ENCODE results near the gene WIPF3. TPM values are rescaled to one million over a fixed set of nuclear protein-coding genes. Genes with fewer than 3 reads are reported as not detected.
"Not testable (repeated sequence)": the region's sequence is repeated elsewhere in the genome, so short reads cannot be mapped to it uniquely, and the experiment has no call there.

Gene WIPF3
- total RNA-seq, 1 donor, result not detected

- no peak for DNase-seq (ENCODE audit: low read depth)
These were observed 150.2 kb downstream of the WIPF3 start for GRCh38 chr7:29956487-29956836.

DNA sequence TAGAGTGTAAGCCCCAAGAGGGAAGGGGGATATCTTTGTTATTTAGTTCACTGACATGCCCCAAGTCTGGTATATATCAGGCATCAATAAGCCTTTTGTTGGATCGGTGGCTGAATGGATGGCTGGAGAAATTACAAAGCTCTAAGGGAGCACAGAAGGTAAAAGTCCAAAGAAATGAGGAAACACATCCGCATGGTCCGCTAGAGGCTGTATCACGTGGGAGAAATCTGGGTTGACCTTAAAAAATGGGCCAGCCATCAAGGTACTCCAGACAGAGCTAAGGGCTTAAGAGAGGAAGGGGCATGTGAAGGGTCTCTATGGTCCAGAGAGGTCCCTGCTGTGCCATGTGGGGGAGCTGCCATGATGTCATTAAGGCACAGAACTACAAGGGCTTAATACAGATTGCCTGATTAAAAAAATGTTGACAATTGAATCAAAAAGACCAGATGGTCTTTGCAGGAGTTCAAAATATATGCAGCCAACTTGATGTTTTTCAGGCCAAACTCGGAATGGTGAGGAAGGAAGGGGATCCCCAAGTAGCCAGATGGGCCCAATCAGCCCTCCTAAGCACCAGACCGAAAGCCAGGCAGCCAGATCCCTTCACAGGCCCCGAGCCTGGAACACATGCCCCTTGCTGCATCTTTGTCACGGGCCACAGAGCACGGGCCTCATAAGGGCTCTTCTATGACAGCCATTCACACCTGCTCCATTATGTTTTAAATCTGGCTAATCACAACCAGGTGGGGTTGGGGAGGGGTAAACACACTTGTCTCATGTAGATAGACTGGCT is 151.4 kb downstream of the WIPF3 start:
- H3K4me3 ChIP-seq (ENCODE audit: low read depth, low read length), result no peak overlapping the region
- DNase-seq (ENCODE audit: low read depth), result no peak
- TF ChIP-seq, protein P1, sequence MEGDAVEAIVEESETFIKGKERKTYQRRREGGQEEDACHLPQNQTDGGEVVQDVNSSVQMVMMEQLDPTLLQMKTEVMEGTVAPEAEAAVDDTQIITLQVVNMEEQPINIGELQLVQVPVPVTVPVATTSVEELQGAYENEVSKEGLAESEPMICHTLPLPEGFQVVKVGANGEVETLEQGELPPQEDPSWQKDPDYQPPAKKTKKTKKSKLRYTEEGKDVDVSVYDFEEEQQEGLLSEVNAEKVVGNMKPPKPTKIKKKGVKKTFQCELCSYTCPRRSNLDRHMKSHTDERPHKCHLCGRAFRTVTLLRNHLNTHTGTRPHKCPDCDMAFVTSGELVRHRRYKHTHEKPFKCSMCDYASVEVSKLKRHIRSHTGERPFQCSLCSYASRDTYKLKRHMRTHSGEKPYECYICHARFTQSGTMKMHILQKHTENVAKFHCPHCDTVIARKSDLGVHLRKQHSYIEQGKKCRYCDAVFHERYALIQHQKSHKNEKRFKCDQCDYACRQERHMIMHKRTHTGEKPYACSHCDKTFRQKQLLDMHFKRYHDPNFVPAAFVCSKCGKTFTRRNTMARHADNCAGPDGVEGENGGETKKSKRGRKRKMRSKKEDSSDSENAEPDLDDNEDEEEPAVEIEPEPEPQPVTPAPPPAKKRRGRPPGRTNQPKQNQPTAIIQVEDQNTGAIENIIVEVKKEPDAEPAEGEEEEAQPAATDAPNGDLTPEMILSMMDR (IDR thresholded peaks at IDR 0.05; ENCODE audit: insufficient read depth, low read length), result no peak

More at GRCh38 chr7:29956487-29956836, 150.2 kb downstream of the WIPF3 start:
- TF ChIP-seq, protein P1 (IDR thresholded peaks at IDR 0.05; ENCODE audit: insufficient read depth, low read length), result no peak
- no peak overlapping the region for H3K4me3 ChIP-seq (ENCODE audit: low read depth, low read length)

DNA sequence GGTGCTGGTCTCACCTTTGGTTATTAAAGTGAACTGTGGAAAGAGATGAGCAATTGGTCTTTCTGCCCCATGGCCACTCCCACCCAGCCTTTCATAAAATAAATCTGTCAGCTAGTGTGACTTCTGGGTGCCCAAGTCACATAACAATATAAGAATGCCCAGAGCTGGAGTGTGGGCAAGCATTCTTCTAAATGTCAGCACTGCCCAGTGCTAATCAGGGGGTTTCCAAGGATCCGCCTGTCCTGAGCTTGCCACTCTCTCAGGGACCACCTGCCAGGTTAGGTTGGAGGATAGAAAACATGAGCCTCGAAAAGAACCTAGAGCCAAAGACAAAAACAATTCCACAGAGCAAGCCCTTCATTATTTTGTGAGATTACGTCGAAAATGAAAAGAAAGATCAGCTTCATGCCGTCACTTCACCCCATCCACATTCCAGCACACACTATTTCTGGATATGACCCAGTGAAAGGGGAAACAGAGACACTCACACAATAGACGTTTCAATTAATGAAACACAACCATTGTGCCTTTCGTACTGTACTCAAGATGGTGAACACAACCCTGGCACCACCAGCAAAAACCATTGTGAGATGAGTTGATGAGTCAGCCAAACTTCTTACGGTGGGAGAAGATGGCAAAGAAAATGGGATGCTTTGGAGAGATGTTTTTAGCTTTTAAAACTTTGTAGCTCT is 152.5 kb downstream of the WIPF3 start:
- TF ChIP-seq, protein P1 (IDR thresholded peaks at IDR 0.05; ENCODE audit: insufficient read depth, low read length), result no peak
- no peak for DNase-seq (ENCODE audit: low read depth)
- H3K4me3 ChIP-seq (ENCODE audit: low read depth, low read length), result no peak overlapping the region

DNA sequence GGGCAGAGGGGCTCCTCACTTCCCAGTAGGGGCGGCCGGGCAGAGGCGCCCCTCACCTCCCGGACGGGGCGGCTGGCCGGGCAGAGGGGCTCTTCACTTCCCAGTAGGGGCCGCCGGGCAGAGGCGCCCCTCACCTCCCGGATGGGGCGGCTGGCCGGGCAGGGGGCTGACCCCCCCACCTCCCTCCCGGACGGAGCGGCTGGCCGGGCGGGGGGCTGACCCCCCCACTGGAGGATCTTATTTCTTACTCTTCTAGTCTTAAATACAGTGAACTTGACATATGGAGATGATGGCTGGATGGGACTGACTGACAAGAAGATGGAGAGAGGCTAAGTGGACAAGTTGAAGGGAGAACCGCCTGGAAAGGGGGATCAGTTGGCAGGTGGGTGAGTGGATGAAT is 155.3 kb downstream of the WIPF3 start:
- not testable (repeated sequence) for H3K4me3 ChIP-seq (ENCODE audit: low read depth, low read length); DNase-seq (ENCODE audit: low read depth)

GRCh38 chr7:29962035-29962434 is 155.7 kb downstream of the WIPF3 start:
- DNase-seq (ENCODE audit: low read depth), result no peak
- TF ChIP-seq, protein P1 (IDR thresholded peaks at IDR 0.05; ENCODE audit: insufficient read depth, low read length), result no peak
- H3K4me3 ChIP-seq (ENCODE audit: low read depth, low read length), result no peak overlapping the region

GRCh38 chr7:29965030-29965429 is 158.7 kb downstream of the WIPF3 start:
- DNase-seq (ENCODE audit: low read depth), result no peak
- H3K4me3 ChIP-seq (ENCODE audit: low read depth, low read length), result no peak overlapping the region
- TF ChIP-seq, protein P1 (IDR thresholded peaks at IDR 0.05; ENCODE audit: insufficient read depth, low read length), result no peak

Small RNAs within 50 kb of the gene (small RNA-seq; reads per million reads assigned to genes)
- gene RF01210, result not detected

Other genes starting within 250 kb of the WIPF3 start
- 2.4 TPM in 2 replicates for gene PRR15, start 242.7 kb upstream of the WIPF3 start, total RNA-seq (ENCODE audit: low replicate concordance)
- 39.7 and 93.1 TPM in 2 replicates for gene SCRN1, start 183.3 kb downstream of the WIPF3 start, total RNA-seq (ENCODE audit: low replicate concordance)
- gene FKBP14, start 220.2 kb downstream of the WIPF3 start, total RNA-seq (ENCODE audit: low replicate concordance), result 39.9 and 57.5 TPM in 2 replicates
- gene PLEKHA8, start 221.9 kb downstream of the WIPF3 start, total RNA-seq (ENCODE audit: low replicate concordance), result 10.6 and 15.5 TPM in 2 replicates

Data from fibroblast of the aortic adventitia (primary cell).